HuH-7 (cell line): Measurements from ENCODE around the gene MAPK1.
"Not testable (repeated sequence)": the region's sequence is repeated elsewhere in the genome, so short reads cannot be mapped to it uniquely, and the experiment has no call there.

ENCODE experiments used
- DNase-seq: peaks from one replicate; pipeline ENCODE4 v3.0.0; 2011; ENCODE audit warnings: low spot score

MAPK1 gene

GRCh38 chr22:21845558-21846453 lies 21.6 kb downstream of the MAPK1 start:
- no peak for DNase-seq

- no peak for DNase-seq
Measured at GRCh38 chr22:21842946-21843345, 24.5 kb downstream of the MAPK1 start.

GRCh38 chr22:21841422-21841821 lies 26.0 kb downstream of the MAPK1 start:
- DNase-seq: no peak

- no peak for DNase-seq
Measured at GRCh38 chr22:21840236-21840823, 27.1 kb downstream of the MAPK1 start.

- no peak for DNase-seq
Measured at GRCh38 chr22:21839765-21840140, 27.7 kb downstream of the MAPK1 start.

- DNase-seq: not testable (repeated sequence)
Measured at GRCh38 chr22:21839104-21839764, 28.2 kb downstream of the MAPK1 start.

- DNase-seq: no peak
Measured at GRCh38 chr22:21837248-21837979, 30.0 kb downstream of the MAPK1 start.

- DNase-seq: not testable (repeated sequence)
Measured at GRCh38 chr22:21836486-21836885, 31.0 kb downstream of the MAPK1 start.

- DNase-seq: no peak
Measured at GRCh38 chr22:21835378-21835777, 32.1 kb downstream of the MAPK1 start.

GRCh38 chr22:21834869-21835268 lies 32.6 kb downstream of the MAPK1 start:
- DNase-seq: no peak

- no peak for DNase-seq
Measured at GRCh38 chr22:21832291-21833290, 34.9 kb downstream of the MAPK1 start.

GRCh38 chr22:21829523-21829922 lies 37.9 kb downstream of the MAPK1 start:
- no peak for DNase-seq

- no peak for DNase-seq
Measured at GRCh38 chr22:21828268-21828638, 39.2 kb downstream of the MAPK1 start.

- no peak for DNase-seq
Measured at GRCh38 chr22:21827628-21828267, 39.7 kb downstream of the MAPK1 start.

- no peak for DNase-seq
Measured at GRCh38 chr22:21826204-21826603, 41.2 kb downstream of the MAPK1 start.

- DNase-seq: not testable (repeated sequence)
Measured at GRCh38 chr22:21824962-21825361, 42.5 kb downstream of the MAPK1 start.

GRCh38 chr22:21824445-21824912 lies 43.0 kb downstream of the MAPK1 start:
- DNase-seq: no peak

- DNase-seq: no peak
Measured at GRCh38 chr22:21823740-21824444, 43.6 kb downstream of the MAPK1 start.

GRCh38 chr22:21819183-21819770 lies 48.2 kb downstream of the MAPK1 start:
- no peak for DNase-seq
